SK-N-SH treated with all-trans-retinoic acid at 6 μM for 48 hours (cell line): ENCODE measurements around the gene LGALS7B.

Experiments used
- CREB5 ChIP-seq: fragments of 250-450 bp; sonication (Bioruptor Pico); IDR thresholded peaks from 2 replicates; pipeline ENCODE4 v1.5.1; 2020; ENCODE audit warnings: low read depth, mild to moderate bottlenecking, moderate library complexity
- ISL1 ChIP-seq: fragments of 250-450 bp; sonication (Bioruptor Pico); IDR thresholded peaks from 2 replicates; pipeline ENCODE4 v2.1.2; 2022; ENCODE audit warnings: mild to moderate bottlenecking, moderate library complexity

GRCh38 chr19:38806371-38806770 lies 17.4 kb downstream of the LGALS7B start:
- TF ChIP-seq ISL1: no peak
- no peak for TF ChIP-seq CREB5 (CRISPR knock-in tag)
